Uterus (tissue), 2 donors: Measurements from ENCODE around the gene ANKRD52.

Experiments
- POLR2A ChIP-seq, 2 donors: fragments of 450-650 bp; IDR thresholded peaks; one replicate each; pipeline ENCODE4 v1.6.1; 2016; ENCODE audit warnings: antibody characterized with exemption in 2 of 2, mild to moderate bottlenecking in 1 of 2, moderate library complexity in 1 of 2
- TF ChIP-seq, protein P1 (sequence below), 4 experiments: fragments of 200-600 bp in 2 of 4; fragments of 450-650 bp in 2 of 4; sonication (generic) in 2 of 4; IDR thresholded peaks; one replicate each; pipeline ENCODE4 v1.5.1; 2016 to 2019; ENCODE audit warnings: antibody characterized with exemption in 4 of 4, mild to moderate bottlenecking in 2 of 4, moderate library complexity in 1 of 4

DNA sequence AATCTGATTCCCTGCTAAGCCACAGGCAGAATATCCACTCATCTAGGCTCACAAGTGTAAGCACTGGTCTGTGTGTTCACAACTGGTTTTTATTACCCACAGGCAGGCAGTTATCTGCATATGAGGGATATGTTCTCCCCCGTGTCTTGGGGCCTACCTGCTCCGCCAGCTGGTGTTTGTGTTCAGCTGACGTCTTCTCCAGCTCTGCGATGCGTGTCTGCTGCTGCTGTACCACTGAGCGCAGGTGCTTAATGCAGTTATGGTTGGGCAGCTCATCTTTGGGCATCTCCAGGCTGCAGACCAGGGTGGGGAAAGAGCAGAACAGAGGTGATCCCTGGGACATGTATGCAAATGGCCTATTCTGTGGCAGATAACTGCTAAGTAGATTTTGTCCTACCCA lies 50.2 kb downstream of the ANKRD52 start:
- TF ChIP-seq, protein P1, sequence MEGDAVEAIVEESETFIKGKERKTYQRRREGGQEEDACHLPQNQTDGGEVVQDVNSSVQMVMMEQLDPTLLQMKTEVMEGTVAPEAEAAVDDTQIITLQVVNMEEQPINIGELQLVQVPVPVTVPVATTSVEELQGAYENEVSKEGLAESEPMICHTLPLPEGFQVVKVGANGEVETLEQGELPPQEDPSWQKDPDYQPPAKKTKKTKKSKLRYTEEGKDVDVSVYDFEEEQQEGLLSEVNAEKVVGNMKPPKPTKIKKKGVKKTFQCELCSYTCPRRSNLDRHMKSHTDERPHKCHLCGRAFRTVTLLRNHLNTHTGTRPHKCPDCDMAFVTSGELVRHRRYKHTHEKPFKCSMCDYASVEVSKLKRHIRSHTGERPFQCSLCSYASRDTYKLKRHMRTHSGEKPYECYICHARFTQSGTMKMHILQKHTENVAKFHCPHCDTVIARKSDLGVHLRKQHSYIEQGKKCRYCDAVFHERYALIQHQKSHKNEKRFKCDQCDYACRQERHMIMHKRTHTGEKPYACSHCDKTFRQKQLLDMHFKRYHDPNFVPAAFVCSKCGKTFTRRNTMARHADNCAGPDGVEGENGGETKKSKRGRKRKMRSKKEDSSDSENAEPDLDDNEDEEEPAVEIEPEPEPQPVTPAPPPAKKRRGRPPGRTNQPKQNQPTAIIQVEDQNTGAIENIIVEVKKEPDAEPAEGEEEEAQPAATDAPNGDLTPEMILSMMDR (IDR thresholded peaks at IDR 0.05) = no peak
- TF ChIP-seq POLR2A (IDR thresholded peaks at IDR 0.05) = no peak
